ENCODE data around the gene TMC7. TPM values are rescaled to one million over a fixed set of nuclear protein-coding genes. Genes with fewer than 3 reads are reported as not detected.

TMC7 gene
- total RNA-seq, 1 experiment from 2014 or later = 4.3 TPM

- TF ChIP-seq CTCF (conservative IDR thresholded peaks at IDR 0.05) = no peak
- H2BK12ac ChIP-seq (ENCODE audit: insufficient read length, low read depth, low read length) = no peak overlapping the region
- no peak overlapping the region for H2BK20ac ChIP-seq (ENCODE audit: low read depth, low read length, poor library complexity, severe bottlenecking)
- no peak overlapping the region for H3K27ac ChIP-seq (ENCODE audit: insufficient read length, low read depth, low read length)
- H3K4me1 ChIP-seq (ENCODE audit: insufficient read depth, low read length) = no peaks in the 10 kb centered on the region
- H3K14ac ChIP-seq (ENCODE audit: insufficient read depth, low read length) = no peak overlapping the region
- no peak overlapping the region for H3T11ph ChIP-seq (ENCODE audit: low read length)
- H3K79me2 ChIP-seq (ENCODE audit: insufficient read depth, low read length) = no peaks in the 10 kb centered on the region
- no peak overlapping the region for H3K18ac ChIP-seq (ENCODE audit: insufficient read length, low read depth, low read length)
- no peaks in the 10 kb centered on the region; the same call in 1 of the 2 replicates for H3K27me3 ChIP-seq (ENCODE audit: insufficient read depth, low read length)
- no peak for DNase-seq
- no peak overlapping the region for H3K56ac ChIP-seq (ENCODE audit: insufficient read length, low read depth, low read length)
- Mint-ChIP-seq H3K27me3 (ENCODE audit: low read depth) (peaks cover 24% of the 10 kb centered on the region), H3K9me3 (peaks cover 0 to 6% of the 10 kb centered on the region in 2 experiments; a peak in 1 of 5 replicates), H3K4me3 (no peak overlapping the region), H3K36me3 (ENCODE audit: insufficient read depth in 1 of 3, low read depth in 3 of 3) (peaks cover 21 to 26% (median 26%) of the 10 kb centered on the region in 3 experiments), H3K27ac (no peak overlapping the region), H3K4me1 (peaks cover 7 to 8% of the 10 kb centered on the region in 2 experiments; a peak in 3 of 4 replicates)
- H3K23ac ChIP-seq (ENCODE audit: insufficient read length, low read depth, low read length) = no peak overlapping the region
- H4K8ac ChIP-seq (replicated peaks; ENCODE audit: insufficient read length, low read depth, low read length) = no peak overlapping the region
- H3K9me3 ChIP-seq (ENCODE audit: control insufficient read depth, low read depth, low read length) = no peaks in the 10 kb centered on the region
- H3K23me2 ChIP-seq (ENCODE audit: insufficient read length, low read depth, low read length, poor library complexity, severe bottlenecking) = no peaks in the 10 kb centered on the region
- H2AK5ac ChIP-seq (ENCODE audit: insufficient read length, low read length) = no peak overlapping the region
- H3K9ac ChIP-seq (ENCODE audit: extremely low read depth, insufficient read length, low read length) = no peak overlapping the region
- no peak overlapping the region for H3K4ac ChIP-seq (ENCODE audit: low read depth, low read length)
- H4K20me1 ChIP-seq (ENCODE audit: control insufficient read depth, insufficient read depth, insufficient read length) = no peaks in the 10 kb centered on the region
- no peak overlapping the region for H2AFZ ChIP-seq (ENCODE audit: low read length)
- H3K4me2 ChIP-seq (ENCODE audit: insufficient read depth, insufficient read length, low read length) = no peak overlapping the region
- no peaks in the 10 kb centered on the region for H3K79me1 ChIP-seq (ENCODE audit: insufficient read depth, low read depth, low read length, poor library complexity, severe bottlenecking)
- no peak overlapping the region for H2BK15ac ChIP-seq (ENCODE audit: low read depth, low read length)
- no peak overlapping the region for H2BK5ac ChIP-seq (ENCODE audit: insufficient read length, low read length)
- no peak overlapping the region for H4K5ac ChIP-seq (ENCODE audit: insufficient read length, low read depth, low read length)
- no CpG with 5 or more reads among the region's 3 CpGs for WGBS (ENCODE audit: extremely low coverage, insufficient read length, low lambda C conversion rate)
- no peak overlapping the region for H2BK120ac ChIP-seq (ENCODE audit: low read depth, low read length, poor library complexity, severe bottlenecking)
- no peak overlapping the region for H4K91ac ChIP-seq (ENCODE audit: insufficient read length, low read depth, low read length)
These were observed 100.4 kb downstream of the TMC7 start for GRCh38 chr16:19084139-19084538.
